DMS53 treated with DMSO at 0.1 percent for 48 hours (cell line): Measurements from ENCODE around the gene EPHA5.

ENCODE experiments used
- DNase-seq: peaks from one replicate; lab custom pipeline; 2025; ENCODE audit not compliant: unreplicated experiment; lab: John Stamatoyannopoulos, UW

Gene EPHA5

DNA sequence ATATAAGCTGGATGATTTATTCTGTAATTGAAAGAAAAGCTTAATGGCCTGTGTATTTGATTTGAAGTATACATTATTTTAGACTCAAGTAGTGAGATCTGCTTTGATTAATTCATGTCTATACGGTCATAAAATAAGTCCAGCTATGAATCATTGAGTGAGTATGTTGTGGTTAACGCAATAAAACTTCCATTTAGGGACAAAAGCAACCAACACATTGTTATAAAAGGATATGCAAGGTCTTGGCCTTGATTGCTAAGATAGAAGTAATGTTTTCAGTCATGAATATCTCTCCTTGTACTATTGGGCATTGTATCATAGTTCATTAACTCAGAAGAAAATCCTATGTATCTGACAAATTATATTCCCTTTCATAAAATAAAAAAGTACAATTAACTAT, 162.1 kb downstream of the EPHA5 start:
- no peak for DNase-seq

DNA sequence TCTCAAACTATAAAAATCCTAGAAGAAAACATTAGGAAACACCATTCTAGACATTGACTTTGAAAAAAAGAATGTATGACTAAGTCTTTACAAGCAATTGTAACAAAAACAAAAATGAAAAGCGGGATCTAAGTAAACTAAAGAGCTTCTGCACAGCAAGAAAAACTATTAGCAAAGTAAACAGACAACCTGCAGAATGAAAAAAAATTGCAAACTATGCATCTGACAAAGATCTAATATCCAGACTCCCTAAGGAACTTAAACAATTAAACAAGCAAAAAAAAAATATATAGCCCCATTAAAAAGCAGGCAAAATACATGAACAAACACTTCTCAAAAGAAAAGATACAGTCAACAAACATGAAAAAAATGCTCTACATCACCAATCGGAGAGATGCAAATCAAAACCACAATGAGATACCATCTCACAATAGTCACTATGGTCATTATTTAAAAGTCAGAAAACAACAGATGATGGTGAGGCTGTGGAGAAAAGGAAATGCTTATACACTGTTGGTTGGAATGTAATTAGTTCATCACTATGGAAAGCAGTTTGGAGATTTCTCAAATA, 168.1 kb downstream of the EPHA5 start:
- DNase-seq: no peak

DNA sequence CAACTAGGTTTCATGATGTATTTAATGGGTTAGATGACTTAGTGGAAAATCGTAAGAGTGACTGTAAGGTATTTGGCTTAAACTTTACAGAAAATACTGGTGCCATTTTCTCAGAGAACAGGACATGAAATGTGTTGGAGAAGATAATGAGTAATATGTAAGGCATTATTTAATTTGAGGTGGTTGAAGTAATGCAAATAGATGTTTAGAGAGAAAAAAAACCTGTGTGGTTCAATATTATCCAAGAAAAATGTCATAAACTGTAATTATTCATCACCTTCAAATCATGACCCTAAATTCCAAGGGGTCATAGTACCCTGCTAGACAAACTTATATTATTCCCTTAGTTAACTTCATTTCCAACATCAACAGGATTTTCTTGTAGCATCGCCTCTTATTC, 171.7 kb downstream of the EPHA5 start:
- DNase-seq: no peak

DNA sequence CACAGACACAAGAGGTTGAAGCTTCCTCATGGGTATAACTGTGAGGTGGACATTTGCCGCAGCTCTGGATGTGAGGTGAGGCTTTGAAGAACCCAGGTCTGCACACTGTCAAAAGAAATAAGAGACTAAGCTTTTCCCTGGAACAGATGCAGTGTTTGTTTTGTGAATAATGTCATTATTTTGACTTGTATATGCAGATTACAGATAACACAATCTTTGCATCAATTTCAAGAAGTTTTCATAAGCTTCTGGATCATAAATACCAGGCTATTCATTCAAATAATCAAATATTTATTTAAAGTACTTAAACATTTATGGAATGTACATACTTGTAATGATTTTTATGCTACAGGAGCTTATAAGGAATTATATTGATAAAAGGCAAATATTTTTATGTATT, 174.8 kb downstream of the EPHA5 start:
- no peak for DNase-seq

DNA sequence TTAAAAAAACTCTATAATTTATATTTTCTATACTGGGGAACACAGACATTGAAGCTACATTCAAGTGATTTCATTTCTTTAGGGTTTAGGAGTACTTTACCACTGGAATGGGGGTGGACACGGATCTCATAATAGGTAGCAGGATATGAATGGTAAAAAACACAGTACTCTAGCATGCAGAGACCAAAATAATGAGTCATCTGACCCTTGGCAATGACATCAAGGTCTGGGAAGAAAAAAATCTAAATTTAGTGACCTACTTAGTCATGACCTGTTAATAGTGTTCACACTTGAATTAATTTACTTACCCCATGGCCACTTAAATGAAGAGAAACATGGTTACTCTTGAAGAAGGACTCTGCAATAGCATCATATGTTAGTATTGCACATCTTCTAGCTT, 187.9 kb downstream of the EPHA5 start:
- DNase-seq: peak; percentile 17

DNA sequence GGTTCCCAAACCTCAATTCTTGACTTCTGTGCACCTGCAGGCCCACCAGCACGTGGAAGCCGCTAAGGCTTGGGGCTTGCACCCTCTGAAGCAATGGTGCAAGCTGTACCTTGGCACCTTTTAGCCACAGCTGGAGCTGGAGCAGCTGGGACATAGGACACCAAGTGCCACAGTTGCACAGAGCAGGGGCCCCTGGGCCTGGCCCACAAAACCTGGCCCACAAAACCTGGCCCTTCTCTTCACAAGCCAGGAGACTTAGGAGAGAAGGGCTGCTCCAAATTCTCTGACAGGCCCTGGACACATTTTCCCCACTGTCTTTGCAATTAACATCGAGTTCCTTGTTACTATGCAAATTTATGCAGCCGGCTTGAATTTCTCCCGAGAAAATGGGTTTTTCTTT, 197.8 kb downstream of the EPHA5 start:
- DNase-seq: no peak

DNA sequence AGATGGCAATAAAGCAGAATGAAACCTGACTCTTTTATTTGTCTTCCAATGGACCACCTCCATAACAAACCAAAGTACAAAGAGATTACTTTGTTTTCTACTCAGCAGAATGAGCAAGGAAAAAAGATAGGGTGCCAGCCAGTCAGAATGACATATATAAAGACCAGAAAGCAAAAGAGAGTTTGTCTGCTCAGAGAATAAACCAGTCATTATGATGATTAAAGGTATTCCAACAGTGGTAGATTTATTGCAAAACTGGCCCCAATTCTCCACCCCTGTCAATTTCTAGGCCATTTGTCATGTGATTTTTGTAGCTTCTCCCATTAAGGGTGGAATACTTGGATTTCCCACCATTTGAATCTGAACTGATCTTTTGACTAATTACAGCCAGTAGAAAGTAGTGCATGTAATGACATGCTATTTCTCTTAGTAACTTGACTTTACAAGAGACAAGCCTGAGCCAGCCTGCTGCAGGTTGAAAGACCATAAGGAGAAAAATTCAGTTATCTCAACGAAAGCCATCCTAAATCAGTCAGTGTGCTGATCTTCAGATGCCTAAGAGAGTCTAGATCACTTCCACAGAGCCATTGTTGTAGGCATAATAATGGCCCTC, 203.1 kb downstream of the EPHA5 start:
- DNase-seq: no peak

DNA sequence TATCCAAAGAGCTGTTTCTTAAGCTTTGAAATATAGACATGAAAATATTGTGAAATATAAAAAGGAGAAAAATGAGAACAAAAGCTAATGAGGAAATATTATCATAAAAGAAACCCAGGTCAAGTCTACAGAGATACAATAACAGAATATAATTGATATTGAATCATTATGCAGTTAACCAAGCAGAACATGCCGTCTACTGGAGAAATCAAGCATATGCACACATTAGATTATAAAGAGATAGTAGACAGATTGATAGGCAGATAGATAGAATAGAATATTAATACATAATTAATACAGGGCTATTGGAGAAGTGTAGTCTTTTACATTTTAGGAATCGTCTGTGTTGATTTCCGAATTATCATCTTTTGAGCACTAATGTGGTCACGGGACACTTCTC, 208.5 kb downstream of the EPHA5 start:
- no peak for DNase-seq

DNA sequence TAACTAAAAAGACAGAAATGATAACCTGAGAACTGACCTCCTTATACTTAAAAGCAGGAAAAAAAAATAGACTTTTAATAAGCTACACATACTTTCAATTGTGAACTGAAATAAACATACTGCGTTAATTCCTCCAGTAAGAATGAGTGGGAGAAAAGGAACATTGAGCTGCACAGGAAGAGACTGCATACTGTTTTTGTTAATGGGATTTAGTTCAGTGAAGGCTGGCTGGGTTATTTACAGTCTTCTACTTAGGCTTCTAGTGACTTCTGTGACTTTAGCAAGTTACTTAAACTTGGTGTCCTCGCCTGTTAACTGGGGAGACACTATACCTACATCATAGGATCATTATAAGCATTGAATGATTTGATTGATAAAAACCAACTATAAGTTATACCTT, 213.3 kb downstream of the EPHA5 start:
- DNase-seq: no peak

DNA sequence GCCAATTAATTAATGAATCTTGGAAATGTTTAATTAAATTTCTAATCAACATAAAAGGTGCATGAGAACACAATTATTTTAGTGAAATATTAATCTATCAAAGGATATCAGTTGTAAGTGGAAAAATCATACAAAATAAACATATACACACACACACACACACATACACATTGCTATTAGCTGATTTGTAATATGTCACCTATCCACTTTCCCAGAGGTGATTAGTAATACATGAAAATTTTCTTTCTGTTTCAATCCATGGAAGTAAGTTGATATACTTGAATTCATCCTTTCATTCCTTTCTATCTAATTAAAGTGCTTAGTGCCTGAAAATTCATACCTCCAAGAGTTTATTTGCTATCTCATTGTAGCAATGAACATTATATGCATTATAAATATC, 213.7 kb downstream of the EPHA5 start:
- DNase-seq: no peak

DNA sequence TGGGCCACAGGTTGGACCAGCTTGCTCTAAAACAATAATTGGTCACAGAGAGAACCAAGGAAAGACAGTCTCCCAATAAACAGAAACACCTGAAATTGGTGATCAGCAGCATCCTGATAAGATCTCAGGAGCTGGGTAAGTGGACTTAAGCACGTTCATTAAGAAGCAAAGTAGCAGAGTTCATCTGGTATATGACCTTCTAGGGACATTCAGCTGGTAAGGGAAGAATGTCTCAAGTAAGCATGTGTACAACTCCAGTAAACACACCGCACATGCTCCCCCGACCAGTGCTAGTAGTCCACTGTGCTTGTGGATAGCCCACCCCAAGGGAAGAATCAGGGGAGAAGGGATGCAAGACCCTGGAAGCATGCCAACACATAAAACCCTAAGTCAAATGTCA, 216.9 kb downstream of the EPHA5 start:
- DNase-seq: no peak

DNA sequence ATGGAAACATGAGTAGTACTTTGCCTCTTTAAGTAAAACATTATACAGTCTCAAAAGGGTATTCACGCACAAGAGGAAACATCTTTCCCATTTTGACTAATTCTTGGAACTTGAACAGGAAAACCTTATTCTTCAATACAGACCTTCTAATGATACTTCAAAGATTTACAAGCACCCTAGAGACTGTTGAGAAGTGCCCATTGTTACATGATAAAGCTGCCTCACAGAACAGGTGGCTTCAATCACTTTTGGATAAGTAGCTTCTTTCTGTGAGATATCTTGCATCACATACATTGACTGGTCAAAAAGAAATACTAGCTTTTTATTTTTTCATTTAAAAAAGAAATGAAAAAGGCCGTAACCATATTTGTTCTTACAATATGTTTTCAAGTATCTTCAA, 219.4 kb downstream of the EPHA5 start:
- DNase-seq: no peak

DNA sequence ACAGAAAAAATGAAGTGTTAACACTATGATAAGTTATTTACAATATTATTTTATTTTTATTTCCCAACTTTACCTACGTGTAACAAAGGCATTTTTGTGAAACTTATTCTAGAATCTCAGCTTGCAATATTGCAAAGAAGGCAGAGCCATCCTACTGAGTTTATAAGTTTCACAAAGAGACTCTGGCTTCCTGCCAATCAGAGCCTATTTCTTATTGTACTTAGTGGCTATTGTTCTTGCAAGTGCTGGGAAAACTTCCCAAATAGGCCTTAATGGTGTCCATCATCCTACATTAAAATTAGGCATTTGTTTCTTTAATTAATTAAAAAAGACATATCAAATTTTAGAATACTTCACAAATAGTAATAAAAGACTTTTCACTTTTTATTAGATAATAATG, 233.2 kb downstream of the EPHA5 start:
- no peak for DNase-seq

DNA sequence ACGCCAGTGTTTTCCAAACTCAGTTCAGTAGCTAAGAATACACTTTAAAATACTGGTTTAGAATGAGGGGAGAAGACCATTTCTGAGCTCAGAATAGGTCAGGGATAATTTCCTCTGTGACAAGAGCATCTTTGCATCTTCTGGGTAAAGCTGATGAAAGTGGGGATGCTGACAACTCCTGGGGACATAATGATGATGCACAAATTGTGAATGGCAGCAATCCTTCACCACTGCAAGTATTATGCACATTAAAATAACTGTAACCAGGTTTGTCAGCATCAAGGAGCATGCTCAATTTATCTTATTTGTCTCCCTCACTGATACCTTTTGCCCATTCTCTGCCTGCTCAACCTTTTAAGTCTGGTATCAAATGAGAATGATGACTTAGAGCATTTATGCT, 248.2 kb downstream of the EPHA5 start:
- no peak for DNase-seq

DNA sequence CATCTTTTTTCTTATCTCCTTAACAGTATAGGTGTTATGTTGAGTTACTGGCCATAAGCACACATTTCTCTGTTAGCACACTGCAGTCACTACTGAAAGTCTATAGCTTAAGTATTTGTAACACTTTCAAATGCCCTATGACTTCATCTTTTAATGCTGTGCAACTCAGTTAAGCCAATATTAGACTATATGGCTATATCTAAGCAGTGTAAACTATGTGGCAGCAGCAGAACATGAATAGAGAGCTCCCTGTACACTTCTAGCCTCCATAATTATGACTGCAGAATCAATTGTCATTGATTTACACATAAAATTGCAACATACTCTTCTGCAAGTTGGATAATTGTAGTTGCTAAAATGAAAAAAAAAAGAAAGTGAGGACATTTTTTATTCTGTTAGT, 250.3 kb downstream of the EPHA5 start:
- DNase-seq: no peak

DNA sequence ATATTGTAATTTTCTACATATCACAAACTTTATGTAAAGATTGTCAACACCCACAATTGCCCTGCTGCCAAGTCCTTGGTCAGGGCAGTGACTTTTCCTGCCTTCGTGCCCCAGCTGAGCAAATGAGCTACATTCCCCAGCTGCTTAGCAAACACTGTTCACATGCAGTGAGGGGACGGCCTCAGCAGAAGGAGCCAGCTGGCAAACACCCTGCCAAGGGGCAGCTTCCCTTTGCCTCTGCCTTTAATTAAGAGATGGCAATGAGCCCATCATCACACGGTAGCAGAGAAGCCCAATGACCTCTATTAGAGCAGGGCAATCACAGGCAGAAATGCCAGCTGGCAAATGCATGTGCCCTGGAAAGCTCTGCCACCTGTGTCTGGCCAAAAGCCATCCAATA, 253.4 kb downstream of the EPHA5 start:
- DNase-seq: peak; percentile 65

DNA sequence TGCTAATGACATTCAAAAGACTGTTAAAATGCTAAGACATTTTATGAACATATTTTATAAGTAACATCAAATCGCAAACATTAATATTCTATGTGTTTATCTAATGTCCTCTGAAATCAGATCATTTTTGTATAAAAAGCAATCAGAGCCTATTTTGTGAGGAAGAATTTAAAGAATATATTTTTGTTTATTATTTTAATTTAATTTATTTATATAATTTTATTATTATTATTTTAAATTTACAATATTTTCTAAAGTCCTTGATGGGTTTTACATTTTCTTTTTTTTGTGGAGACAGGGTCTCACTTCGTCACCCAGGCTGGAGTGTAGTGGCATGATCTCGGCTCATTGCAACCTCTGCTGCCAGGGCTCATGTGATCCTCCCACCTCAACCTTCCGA, 262.8 kb downstream of the EPHA5 start:
- no peak for DNase-seq

DNA sequence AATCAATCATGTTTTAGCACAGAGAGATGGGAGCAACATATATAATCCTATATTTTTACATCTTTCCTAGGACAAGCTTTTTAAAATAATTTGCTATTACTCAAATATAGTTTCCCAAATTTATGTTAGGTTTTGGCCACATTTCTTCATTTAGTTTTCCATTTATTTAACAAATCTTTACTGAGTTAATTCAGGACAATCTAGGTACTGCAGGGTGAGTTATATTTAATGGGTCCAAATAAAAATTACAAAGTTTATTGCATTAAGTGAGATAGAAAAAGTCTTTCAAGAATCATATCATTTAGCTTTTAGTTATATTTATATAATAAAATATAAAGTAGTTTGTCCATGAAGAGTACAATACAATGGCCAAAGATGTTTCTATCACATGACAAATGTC, 269.2 kb downstream of the EPHA5 start:
- DNase-seq: no peak

DNA sequence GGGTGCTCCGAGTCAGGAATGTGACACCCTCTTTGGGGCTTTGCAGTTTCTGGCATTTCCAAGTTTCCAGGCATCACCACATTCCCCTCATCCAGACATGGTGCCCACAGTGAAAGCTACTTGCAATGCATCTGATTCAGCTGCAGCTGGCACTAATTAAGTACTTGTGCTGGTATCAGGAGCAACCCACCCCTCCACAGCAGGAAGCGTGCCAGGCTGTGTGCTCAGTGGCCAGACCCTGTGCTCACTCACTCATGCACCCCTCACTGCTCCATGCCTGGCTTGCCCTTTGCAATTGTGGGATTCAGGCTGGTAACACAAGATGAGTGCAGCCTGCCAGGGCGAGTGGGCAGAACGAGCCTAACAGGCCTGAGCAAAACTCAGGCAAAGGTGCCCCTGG, 271.2 kb downstream of the EPHA5 start:
- DNase-seq: no peak

DNA sequence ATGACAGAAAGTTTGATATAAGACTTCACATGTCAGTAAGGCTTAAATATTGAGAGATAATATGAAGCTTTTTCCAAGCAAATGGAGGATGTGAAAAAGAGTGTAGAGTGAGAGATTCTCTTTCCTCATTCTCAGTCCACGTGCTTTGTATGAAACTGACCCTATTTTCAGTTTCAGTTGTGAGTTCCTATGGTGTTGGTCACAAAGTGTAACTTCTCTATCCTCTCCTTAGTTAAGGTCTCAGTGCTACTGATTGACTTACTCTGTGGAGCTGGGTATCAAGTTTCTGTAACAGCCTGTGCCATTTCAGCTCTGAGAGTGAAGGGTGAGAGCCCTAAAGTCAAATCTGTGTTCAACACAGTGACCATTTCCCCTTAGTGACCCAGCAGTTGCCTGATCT, 277.2 kb downstream of the EPHA5 start:
- DNase-seq: no peak

DNA sequence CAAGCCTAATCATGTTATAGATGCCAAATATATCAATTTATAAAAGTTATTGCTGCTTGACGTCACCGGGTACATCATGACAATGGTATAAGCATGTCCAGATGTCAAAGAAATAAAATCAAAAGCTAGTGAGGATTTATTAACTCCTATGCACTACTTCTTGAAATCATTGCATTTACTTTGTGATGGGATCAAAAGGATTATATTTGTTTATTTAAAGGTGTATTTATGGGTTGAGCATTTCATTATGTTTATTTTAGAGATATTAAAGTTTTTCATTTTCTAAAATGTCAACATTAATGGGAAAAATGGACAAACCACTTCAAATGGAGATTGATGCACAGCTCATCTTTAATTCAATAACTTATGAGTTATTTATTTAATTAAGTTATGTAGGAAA, 277.8 kb downstream of the EPHA5 start:
- DNase-seq: no peak

DNA sequence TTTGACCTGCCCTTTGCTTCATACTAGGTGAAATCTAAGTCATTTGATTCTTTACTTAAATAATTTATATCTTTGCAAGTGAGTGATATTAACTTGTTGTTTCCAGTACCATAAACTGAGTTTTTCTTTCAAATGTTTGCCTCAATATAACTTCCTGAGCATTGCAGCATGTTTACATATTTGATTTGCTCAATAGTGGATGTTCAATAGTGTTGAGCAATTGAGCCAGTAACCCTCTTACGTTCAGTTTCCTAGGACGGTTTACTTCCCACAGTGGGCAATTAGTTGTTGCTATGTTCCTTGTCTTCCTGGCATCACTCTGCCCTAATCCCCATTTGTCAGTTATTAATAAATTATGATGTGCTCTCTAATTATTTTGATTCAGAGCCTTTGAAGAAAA, 278.5 kb downstream of the EPHA5 start:
- DNase-seq: no peak

DNA sequence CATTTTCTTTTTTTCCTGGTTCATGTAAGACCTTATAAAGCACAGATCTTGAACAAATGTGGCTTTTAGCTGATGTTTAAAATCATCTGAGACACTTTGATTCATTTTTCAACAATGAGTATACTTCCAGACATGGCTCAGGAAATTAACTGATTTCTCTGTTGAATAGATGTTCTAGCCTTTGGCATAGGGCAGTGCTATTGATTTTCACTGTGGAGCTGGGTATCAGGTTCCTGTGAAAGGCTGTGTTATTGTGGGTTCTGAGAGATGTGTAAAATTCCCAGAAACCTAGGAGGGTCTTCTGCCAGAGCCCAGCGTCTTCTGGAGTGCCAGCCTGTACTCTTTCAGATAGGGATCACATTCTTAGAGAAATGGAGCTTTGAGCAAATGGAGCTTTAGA, 278.9 kb downstream of the EPHA5 start:
- no peak for DNase-seq

DNA sequence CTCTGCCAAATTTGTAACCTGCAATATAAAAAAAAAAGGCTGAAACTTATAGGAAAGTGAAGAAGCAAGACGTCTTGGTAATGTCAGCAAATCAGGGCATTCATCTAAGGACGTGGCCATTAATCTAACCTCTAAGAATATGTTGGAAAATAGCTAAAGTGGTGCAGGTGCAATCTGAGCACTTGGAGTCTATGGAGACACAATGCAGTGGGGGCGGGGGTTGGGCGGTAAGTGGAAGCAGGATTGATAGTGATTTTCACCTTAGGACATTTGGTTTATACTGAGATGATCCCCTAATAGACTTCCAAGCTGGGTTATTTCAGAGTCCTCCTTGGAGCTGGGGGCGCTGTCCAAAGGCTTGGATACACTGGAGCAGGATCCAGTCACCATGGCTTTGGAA, 283.4 kb downstream of the EPHA5 start:
- no peak for DNase-seq
